Measurements from ENCODE around the gene CFHR2.

CFHR2 gene

DNA sequence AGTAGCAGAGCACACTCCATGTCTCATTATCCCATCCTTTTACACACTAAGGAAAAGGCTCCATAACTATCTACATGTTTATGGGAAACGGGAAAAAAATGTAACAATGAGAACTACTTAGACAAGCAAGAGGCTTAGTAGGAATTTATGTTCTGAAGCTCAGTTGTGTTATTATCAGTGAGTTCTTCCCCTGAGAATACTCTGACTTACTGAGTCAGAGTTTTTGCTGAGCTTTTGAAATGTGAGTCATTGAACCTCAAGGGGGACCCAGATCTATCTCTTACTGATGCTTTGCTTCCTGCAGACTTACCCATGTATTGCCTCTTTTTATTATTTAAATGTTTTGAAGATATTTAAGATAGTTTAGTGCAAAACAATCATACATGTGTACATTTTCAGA lies 53.9 kb downstream of the CFHR2 start:
- no peak for TF ChIP-seq CTCF (IDR thresholded peaks at IDR 0.05; ENCODE audit: low read depth, low read length)
- Histone ChIP-seq H3K4me1 (no peaks in the 10 kb centered on the region), H3K27me3 (no peaks in the 10 kb centered on the region), H3K36me3 (no peaks in the 10 kb centered on the region), H3K9me3 (no peaks in the 10 kb centered on the region), H3K4me3 (ENCODE audit: low read depth, low read length) (no peak overlapping the region)
- DNase-seq, result no peak

DNA sequence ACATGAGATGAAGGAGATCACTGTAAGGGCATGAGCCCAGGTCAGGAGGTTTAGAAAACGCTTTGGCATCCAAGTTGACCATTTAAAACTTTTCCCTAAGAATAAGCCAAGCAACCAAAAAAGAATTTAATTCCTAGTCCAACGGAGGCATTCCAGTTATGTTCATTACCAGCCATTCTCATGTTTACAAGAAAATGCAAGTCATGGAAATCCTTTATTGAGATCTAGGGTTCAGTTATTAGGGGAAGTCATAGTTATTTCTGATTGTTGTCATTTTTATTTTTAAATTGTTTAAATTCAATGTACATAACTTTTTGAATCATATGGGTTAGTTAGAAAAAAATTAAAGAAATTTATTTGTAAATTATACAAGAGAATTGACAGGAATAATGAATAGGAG lies 58.3 kb downstream of the CFHR2 start:
- no peaks in the 10 kb centered on the region for H3K9me3 ChIP-seq
- H3K4me3 ChIP-seq (ENCODE audit: low read depth, low read length), result no peak overlapping the region
- no peaks in the 10 kb centered on the region for H3K27me3 ChIP-seq
- no peaks in the 10 kb centered on the region for H3K4me1 ChIP-seq
- no peaks in the 10 kb centered on the region for H3K36me3 ChIP-seq
- no peak for TF ChIP-seq CTCF (IDR thresholded peaks at IDR 0.05; ENCODE audit: low read depth, low read length)
- DNase-seq, result no peak

DNA sequence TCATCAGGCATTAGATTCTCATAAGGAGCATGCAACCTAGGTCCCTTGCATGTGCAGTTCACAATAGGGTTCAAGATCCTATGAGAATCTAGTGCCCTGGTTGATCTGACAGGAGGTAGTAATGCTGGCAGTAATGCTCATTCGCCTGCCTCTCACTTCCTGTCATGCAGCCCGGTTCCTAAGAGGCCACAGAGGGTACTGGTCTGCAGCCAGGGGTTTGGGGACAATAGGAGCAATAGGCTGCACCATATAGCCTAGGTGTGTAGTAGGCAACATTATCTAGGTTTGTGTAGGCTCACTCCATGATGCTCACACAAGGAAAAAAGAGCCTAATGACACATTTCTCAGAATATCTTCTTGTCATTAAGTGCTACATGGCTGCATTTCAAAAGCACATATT lies 59.6 kb downstream of the CFHR2 start:
- H3K36me3 ChIP-seq, result no peaks in the 10 kb centered on the region
- TF ChIP-seq CTCF (IDR thresholded peaks at IDR 0.05; ENCODE audit: low read depth, low read length), result no peak
- H3K9me3 ChIP-seq, result no peaks in the 10 kb centered on the region
- H3K4me3 ChIP-seq (ENCODE audit: low read depth, low read length), result no peak overlapping the region
- no peak for DNase-seq
- H3K27me3 ChIP-seq, result no peaks in the 10 kb centered on the region
- H3K4me1 ChIP-seq, result no peaks in the 10 kb centered on the region

GRCh38 chr1:197008861-197009260 lies 65.3 kb downstream of the CFHR2 start:
- H3K4me3 ChIP-seq (ENCODE audit: low read depth, low read length), result no peak overlapping the region
- no peaks in the 10 kb centered on the region for H3K27me3 ChIP-seq
- TF ChIP-seq CTCF (IDR thresholded peaks at IDR 0.05; ENCODE audit: low read depth, low read length), result no peak
- no peaks in the 10 kb centered on the region; the same call in none of the 2 replicates for H3K9me3 ChIP-seq
- no peak for DNase-seq
- no peaks in the 10 kb centered on the region for H3K4me1 ChIP-seq
- H3K36me3 ChIP-seq, result no peaks in the 10 kb centered on the region

Measured in BE2C (cell line).